Measurements from ENCODE around the gene NFE2L3.
"Not testable (repeated sequence)": the region's sequence is repeated elsewhere in the genome, so short reads cannot be mapped to it uniquely, and the experiment has no call there.

Gene NFE2L3

GRCh38 chr7:26156451-26157420, 4.7 kb downstream of the NFE2L3 start:
- TF ChIP-seq ZFX (IDR thresholded peaks at IDR 0.05) (no peak), CTCF (conservative IDR thresholded peaks at IDR 0.05) (no peak)
- no peak overlapping the region for H3K27ac ChIP-seq

- TF ChIP-seq ZFX (IDR thresholded peaks at IDR 0.05): no peak
- TF ChIP-seq CTCF (conservative IDR thresholded peaks at IDR 0.05): no peak
- no peak overlapping the region for H3K27ac ChIP-seq
Observed at GRCh38 chr7:26157520-26158105, 5.6 kb downstream of the NFE2L3 start.

GRCh38 chr7:26159243-26159642, 7.2 kb downstream of the NFE2L3 start:
- TF ChIP-seq ZFX (IDR thresholded peaks at IDR 0.05): no peak
- no peak for TF ChIP-seq CTCF (conservative IDR thresholded peaks at IDR 0.05)
- H3K27ac ChIP-seq: no peak overlapping the region

GRCh38 chr7:26160896-26161295, 8.9 kb downstream of the NFE2L3 start:
- TF ChIP-seq ZFX (IDR thresholded peaks at IDR 0.05): no peak
- TF ChIP-seq CTCF (conservative IDR thresholded peaks at IDR 0.05): no peak
- no peak overlapping the region for H3K27ac ChIP-seq

- TF ChIP-seq ZFX (IDR thresholded peaks at IDR 0.05): no peak
- TF ChIP-seq CTCF (conservative IDR thresholded peaks at IDR 0.05): no peak
Observed at GRCh38 chr7:26162431-26162830, 10.4 kb downstream of the NFE2L3 start.

GRCh38 chr7:26163804-26164203, 11.8 kb downstream of the NFE2L3 start:
- not testable (repeated sequence) for H3K27ac ChIP-seq

More at GRCh38 chr7:26162431-26162830, 10.4 kb downstream of the NFE2L3 start:
- H3K27ac ChIP-seq: no peak overlapping the region

- no peak overlapping the region for H3K27ac ChIP-seq
- TF ChIP-seq CTCF (conservative IDR thresholded peaks at IDR 0.05) (no peak), ZFX (IDR thresholded peaks at IDR 0.05) (no peak)
Observed at GRCh38 chr7:26165950-26166683, 14.1 kb downstream of the NFE2L3 start.

All from C4-2B (cell line).